Sigmoid colon (tissue), 4 donors: Measurements from ENCODE around the gene EOGT.

Experiments
- POLR2AphosphoS5 ChIP-seq, 4 donors: sonication (generic); formaldehyde crosslinking; IDR thresholded peaks; one replicate each; pipeline ENCODE4 v1.6.1; 2017; ENCODE audit warnings: antibody characterized with exemption in 4 of 4
- TF ChIP-seq, protein P1 (sequence below), 4 experiments: fragments of 450-650 bp in 3 of 4; fragments of 200-600 bp in 1 of 4; IDR thresholded peaks; one replicate each; pipeline ENCODE4 v1.5.1; 2016 to 2019; ENCODE audit warnings: antibody characterized with exemption in 4 of 4, mild to moderate bottlenecking in 3 of 4, moderate library complexity in 2 of 4

DNA sequence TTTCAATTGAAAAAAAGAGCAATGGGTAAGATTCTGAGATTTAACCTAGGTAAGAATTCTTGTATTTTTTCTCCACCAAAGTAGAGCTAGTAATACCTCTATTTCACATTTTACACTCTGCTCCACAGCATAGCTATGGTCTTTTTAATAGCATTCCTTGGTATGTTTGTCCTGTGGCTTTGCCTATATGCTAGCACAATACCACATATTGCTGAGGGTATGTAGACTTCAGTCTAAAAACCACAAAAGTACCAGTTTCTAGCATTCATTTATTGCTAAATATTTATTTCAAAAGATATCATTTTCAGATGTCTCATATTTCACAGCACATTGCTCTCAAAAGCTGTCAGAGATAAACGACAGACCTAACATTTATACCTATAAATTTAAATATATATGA is 18.2 kb upstream of the EOGT start:
- TF ChIP-seq, protein P1, sequence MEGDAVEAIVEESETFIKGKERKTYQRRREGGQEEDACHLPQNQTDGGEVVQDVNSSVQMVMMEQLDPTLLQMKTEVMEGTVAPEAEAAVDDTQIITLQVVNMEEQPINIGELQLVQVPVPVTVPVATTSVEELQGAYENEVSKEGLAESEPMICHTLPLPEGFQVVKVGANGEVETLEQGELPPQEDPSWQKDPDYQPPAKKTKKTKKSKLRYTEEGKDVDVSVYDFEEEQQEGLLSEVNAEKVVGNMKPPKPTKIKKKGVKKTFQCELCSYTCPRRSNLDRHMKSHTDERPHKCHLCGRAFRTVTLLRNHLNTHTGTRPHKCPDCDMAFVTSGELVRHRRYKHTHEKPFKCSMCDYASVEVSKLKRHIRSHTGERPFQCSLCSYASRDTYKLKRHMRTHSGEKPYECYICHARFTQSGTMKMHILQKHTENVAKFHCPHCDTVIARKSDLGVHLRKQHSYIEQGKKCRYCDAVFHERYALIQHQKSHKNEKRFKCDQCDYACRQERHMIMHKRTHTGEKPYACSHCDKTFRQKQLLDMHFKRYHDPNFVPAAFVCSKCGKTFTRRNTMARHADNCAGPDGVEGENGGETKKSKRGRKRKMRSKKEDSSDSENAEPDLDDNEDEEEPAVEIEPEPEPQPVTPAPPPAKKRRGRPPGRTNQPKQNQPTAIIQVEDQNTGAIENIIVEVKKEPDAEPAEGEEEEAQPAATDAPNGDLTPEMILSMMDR (IDR thresholded peaks at IDR 0.05) = no peak
- TF ChIP-seq POLR2AphosphoS5 (IDR thresholded peaks at IDR 0.05) = no peak
